NOMO-1 (cell line): ENCODE data around the gene ERC2.

Source experiments
- DNase-seq, 2 experiments: peaks; one replicate each; lab custom pipeline; 2025; ENCODE audit not compliant: unreplicated experiment in 2 of 2; lab: John Stamatoyannopoulos, UW

Gene ERC2

DNA sequence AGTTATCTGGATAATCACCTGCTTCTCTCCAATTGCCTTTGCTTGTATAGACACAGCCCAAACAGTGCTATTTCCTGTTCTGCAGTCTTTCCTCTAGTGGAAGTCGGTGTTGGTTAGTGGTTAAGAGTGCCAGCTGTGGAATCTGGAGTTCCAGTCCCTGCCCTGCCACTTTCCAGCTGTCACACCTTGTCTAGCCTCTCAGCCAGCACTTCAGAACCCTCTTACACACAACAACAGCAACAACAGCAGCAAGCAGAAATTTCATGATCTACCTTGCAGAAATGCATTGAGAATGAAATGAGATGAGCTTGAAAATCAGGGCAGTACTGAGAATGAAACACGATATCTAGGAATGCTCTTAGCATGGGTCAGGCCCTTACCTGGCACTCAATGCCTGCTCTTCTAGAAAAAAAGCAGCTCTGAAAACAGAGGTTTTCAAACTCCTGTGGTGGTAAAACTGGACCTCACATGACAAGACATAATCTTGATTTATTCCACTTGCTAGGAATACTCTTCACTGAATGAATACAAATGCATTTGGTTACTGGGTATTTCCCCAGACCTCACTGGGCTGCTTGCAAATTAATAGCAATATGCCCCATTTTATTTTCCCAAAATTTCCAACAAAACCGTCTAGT is 977.9 kb downstream of the ERC2 start:
- DNase-seq, result no peak

DNA sequence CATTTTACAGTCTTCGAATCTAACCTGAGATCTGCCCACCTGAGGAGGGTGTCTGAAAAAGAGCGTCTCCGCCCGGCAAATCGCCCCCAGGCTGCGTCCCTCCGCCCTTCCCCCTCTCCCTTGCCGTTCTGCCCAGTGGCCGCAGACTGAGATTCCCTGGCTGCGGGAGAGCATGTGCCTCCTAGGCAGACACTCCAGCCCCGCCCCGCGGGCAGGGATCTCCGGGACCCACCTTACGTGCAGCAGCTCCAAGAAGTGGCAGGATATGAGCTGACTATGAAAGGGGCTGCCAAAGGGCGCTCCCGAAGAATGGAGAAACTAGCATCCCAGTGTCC is 978.5 kb downstream of the ERC2 start:
- DNase-seq, result no peak

DNA sequence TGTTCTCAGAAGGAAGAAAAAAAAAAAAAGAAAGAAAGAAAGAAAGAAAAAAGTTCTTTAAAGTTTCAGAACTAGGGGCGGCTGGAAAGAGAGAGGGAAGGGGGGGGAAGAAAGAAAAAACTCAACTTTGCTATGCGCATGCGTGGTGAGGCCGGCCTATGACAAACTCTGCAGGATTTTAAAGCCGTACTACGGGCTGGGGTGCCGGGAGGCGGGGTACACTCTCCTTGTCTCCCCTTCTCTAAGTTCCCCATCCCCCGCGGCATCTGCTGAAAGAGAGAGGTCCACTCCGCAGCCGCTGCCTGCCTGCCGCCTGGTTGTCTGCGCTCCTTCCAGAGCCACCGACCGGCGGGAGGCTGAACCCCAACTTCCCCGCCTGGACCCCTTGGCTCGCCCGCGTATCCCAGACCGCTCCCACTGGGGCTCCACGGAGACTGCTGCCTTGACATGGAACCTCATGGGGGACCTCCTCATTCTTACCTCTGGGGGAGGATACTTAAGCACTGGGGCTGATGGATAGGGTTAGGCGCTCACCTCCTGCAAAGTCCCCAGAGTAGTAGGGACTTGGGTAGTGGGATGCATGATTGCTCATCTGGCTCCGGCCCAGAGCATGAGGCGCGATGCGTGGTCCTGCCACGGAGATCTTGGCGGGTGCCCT is 979.7 kb downstream of the ERC2 start:
- peak in 1 of 2 experiments; percentile 21 for DNase-seq

DNA sequence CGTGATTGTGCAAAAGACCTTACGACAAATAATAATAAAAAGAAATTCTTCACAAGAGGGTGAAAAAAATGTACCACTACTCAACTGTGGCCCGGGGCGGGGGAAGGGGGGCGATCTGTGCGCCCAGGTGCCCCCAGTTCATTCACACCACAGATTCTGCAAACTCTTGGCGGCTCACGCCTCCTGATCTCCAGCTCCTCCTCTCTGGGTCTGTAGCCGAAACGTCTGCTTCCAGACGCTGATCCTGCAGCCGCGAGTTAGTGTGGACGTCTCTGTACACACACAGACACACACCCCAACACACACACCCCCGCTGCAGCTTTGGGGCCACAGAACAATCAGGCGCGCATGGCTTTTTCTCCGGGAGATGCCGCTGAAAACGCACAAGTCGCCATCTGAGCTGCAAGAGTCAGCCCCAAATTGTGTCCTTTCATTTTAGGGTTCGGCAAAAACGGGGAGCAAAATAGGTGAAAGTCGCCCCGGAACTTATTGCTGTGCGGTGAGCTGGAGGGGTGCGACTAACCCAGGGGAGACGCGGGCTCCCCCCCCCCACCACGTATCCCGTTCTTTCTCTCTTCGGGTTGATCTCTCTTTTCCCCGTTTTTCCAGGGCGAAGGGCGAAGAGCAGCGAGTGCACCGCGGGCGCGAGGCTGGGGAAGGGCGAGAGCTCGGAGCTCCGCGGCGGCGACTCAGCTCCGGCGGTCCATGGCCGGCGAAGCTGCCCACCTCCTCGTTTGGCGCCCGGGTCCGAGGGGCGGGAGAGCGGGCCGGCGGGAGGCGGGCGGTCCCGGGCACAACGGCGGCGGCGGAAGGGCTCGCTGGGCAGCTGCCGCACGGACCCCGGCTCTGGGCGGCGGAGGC is 980.7 kb downstream of the ERC2 start:
- DNase-seq, result no peak

DNA sequence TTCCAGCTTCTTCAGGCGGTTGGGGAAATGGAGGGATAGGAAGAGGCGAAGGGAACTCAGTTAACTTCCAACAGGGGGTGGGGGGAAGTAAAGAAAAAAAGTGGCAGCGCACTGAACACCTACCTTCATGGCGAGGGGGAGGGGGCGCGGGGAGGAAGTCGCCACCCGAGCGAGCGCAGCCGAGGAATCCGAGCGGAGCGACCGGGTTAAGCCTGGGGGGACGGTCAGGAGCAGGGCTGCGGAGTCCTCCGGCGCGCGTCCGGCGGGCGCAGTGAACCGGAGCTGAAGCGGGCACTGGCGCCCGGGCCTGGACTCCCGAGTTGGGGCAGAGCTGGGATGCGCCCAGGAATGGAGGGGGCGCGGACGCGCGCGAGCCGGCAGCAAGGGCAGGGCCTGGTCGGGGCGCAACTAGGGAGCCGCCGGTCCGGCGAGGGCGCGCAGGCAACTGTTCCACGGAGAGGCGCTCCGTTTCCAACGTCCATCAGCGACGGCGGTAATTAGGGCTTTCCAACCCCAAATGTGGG is 981.3 kb downstream of the ERC2 start, which contains the start of gene WNT5A:
TSS of gene WNT5A (minus strand) at position 450 of the 524 bp plus-strand sequence. CDS start at position 129, 321 bp downstream.
- no peak for DNase-seq

DNA sequence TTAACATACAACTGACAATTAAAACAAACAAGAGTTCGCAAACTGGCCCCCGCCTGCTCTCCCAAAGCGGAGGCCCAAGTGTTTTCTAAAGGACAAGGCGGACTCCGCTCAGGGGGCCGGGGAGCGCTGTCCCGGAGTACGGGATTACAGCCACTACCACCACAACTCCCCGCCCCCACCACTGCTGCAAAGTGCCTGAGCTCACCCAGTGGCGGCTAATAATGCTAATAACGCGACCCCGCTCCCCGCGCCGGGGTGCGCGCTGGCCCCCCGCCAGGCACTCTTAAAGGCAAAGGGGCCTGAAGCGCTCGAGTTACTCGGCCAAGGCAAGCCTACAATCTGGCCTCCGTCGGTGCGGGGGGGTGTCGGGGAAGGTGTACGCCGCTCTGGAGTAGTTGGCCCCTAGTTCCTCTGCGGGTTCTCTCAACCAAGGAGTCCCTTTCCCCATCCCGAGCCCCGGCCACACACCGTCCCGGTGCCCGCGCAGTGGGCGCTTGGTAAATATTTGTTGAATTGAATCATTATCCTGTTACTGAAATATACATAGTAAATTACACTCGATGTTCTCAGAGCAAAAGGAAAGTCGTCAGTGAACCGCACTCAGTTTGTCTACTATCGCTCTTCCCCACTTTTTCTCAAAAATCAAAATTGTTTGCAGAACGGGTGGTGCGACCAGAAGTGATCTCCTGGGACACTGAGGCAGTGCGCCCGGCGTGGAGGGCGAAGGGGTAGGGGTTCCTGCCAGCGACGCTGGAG is 982.0 kb downstream of the ERC2 start:
- DNase-seq, result peak in 1 of 2 experiments; percentile 9

DNA sequence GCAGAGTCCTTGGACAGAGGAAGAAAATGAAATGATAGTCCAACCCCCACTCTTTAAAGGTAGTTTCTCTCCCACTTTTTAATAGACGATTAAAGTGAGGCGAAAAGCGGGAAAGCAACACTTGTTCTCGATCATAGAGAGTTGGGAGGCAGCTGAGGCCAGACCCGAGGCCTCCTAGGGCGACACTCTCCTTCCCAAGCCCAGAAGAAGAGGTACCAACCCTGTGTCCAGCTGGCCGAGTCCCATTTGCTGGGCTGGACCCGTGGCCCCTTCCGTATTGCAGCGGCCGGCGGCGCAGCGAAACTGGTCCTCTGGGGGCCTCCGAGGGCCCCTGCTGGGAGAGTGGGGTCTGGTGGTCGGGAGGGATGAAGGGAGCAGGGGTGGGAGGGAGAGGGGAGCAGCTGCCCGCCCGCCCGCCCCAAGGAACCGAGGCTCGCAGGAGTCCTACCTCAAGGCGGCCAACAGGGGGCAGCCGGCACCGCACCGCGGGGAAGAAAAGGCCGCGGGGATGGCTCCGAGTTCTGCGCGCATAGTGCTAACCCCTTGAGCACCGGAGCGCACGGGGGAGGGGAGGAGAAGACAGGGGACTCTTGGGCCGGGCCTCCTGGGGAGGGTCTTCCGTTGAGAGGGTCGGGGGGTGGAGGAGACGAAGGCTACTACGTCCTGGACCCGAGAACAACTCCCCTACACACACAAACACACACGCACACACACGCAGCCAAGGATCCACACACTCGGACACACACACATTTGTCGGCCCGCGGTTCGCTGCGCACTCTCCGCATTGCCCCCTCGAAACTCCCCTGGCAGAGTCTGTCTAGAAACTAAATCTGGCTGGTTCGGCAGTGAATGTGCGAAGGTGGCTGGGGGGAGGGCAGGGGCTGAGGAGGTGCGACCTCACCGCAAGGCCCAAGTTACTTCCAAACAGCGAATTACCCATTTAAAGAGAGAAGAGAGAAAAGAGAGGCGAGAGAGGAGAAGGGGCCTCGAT is 983.2 kb downstream of the ERC2 start:
- peak; percentile 50 to 71 for DNase-seq

DNA sequence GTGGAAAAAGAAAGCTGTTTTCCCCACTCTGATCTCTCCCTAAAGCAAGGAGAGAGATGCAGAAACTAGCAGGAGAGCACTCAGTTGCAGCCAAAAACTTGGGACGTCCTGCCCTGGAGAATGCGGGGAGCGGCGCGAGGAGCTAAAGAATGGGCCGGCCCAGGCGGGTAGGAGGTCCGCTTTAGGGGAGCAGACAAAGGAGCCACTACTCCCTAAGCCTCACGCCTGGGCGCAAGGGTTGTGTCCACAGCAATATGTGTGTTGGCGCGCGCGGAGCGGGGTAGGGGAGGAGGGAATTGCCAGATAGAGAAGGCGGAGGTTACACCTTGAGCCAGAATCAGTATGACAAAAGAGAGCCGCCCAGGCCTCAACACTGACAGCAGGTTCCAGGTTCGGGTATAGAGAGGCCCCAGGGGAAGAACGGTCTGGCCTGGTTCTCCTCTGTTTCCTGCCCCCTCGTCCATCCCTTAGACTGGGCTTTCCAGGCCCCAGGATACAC is 984.0 kb downstream of the ERC2 start:
- no peak for DNase-seq

DNA sequence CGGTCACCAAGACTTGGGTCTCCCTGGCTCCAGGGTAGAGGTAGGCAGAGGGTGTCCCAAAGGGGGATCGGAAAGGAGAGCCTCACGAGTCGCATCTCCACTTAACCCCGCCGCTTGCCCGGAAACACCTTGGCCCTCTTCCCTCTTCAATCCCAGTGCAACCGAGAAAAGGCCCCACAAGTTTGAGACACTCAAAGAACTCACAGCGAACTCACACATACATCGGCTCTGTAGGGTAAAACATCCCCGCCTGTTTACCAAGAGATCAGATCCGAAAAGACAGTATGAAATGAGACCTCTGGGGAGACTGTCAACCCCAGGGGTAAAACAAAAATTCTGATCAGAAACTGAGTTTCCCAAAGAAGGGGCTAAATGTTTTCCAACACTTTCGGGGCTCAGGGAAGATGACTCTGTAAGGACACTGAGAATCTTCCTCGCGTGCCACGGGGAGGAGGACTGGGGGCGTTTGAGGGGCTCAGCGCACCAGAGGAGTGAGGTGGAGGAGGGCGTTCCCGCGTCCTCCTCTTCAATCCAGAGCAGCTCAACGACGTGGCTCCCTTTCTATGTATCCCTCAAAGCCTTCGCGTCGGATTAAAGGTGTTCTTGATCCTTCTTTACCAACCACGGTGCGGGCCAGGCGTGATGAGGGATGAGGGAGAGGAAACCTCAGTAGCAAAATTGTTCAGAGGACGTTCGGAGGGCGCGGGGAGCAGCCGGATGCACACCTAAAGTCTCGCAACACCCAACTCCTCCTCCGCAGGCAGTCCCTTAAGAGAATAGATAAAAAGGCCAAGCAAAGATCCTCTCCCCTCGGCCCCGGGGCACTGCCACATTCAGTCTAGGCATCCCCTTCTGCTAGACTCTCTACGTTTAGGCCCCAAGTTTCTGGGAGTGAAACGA is 984.8 kb downstream of the ERC2 start:
- DNase-seq, result no peak

DNA sequence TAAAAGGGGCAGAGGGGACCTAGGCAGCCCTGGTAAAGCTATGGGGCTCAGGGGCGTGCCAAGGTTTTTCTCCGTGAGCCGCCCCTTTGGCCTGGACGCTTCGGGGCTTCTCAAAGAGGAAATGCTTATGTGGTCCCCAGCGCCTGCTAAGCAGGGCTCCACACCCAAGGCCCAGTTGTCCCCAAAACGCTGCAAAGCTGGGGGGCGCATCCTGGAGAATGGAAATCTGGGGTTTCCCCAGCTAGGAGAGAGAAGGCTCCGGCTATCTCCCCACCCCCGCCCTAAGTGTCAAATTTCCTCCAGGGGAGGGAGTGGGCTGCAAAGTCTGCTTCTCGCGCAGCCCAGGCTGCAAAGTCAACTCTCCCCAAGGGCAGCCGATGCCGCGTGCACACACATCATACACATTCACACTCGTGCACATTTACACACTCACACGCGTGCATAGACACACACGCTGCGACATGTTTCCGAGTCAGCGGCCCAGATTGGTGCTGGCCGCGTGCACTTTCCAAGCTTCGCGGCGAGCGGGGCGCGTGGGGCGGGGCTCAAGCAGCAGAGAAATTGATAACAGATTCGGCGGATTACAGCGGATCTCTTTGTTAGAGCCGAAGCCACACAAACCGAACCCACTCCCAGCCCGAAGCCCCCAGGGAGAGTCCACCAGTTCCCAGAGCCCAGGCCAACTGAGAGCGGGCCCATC is 985.6 kb downstream of the ERC2 start:
- no peak for DNase-seq

DNA sequence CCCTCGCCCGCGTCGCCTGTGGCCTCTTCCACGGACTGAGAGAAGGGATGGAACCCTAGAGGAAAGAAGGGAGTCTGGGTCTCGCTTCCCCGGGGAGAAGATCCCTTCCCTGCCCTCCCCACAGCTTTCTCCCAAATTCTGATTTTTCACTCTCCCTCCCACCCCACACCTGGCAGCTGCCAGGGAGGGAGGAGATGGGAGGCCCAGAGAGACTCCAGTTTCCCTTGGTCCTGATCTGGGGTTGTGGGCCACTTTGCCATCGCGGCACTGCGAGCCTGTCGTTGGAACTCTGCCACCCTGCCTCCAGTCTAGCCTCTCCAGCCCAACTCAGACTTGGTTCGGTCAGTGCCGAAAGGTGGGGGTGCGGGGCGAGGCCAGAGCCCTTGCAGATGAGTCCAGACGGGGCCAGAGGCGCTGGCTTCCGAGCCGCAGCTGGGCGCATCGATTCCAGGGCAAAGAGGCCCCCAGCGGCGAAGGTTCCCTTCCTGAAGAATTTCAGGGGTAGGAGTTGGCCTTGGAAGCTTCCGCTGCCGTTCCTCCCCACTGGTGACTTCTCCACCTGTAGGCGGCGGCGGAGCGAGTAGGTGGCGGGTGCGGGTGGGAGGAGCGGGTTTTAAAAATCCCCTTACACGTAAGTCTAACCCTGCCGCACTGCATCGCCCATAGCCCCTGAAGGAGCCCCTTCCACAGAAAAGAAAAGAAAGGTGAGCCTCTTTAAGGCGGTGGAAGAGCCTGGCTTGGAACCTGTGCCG is 986.3 kb downstream of the ERC2 start:
- DNase-seq, result no peak

DNA sequence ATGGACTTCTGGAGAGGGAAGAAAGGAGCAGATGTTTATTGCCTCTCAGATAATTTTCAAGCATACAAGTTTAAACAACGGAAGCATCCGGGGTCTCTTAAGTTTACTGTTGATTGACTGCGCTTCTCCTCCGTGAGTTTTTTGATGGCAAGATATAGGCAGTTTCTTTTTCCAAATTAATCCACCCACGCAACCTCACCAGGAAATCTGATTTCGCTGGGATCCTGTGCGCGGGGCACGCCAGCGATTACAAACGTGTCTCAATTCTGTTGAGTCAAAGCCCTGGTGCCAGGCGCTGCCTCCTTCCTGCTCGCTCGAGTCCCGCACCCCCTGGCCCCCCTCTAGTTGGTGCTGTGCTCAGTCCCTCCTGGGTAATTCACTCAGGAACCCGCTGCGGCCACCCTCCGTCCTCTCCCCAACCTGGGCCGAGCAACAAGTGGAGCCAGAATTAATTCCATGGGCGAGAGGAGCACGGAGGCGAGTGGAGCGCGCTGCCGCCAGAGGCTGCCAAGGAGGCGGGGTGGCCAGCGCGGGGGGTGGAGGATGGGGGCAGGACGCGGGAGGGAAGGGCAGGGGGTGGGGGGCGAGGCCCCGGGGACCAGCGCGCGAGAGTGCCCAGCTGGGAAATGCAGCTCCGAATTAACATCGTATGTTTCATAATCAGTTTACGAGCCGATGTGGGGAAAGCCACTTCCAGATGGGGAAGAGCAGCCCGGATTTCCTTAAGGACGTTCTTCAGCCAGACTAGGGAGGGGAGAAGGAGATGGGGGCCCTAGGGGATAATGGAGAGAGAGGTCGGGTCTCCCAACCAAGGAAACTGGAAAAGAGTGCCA is 987.1 kb downstream of the ERC2 start:
- DNase-seq, result no peak

DNA sequence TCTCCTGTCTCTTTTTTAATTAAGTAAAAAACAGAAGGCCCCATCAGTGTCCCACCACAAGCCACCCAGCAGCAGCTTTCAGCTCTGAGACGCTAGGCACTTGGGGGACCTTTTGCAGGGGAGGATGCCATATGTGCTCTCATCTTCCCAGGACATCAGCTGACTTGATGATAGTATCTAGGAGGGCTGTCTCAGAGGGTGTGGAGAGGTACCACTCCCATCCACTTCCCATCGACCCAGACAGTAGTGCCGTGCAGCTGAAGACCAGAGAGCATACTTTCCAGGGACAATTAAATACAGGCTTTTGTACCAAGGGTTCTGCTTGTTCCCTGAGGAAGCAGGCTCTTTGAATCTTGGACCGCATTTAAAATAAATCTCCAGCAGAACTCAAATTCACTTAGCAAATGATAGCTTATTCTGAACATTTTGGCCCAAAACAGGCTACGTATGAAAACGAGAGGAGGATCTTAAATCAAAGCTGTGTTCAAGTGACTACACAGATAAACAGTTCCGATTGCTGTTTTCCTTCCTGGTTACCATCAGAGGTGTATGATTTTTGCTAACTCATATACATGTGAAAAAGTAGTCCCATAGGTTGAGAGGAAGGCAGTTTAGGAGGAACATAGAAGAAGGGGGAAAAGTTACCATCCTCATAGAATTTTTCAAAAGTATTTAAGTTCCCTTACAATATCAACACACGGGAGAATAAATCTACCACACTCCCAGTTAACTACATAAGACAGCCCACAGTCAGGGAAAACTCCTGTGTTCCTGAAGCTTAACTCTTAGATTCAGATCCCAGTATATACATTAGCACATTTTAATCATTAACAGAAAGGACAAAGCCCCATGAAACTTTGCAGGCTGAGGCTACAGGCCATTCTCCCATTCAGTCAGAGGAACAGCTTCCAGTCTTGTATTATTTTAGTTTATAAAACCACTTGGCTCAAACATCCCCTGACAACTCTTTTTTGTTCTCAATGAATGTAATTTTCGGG is 990.7 kb downstream of the ERC2 start:
- no peak for DNase-seq

DNA sequence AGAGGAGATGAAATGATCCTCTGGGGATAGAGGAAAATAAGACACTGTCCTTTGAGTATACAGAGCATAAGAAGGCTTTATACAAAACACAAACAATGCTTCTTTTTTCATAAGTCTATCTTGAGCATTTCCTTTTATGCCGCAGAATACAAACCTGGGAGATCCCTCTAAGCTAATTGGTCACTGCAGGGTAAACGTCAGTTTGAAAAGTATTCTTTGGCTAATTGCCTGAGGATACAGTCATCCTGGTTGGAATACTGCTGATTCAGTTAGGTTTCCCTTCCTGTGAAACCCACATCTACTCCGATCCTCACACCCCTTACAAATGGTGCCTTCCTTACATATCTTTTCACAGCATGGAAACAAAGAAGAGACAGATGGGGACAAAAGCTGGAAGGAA is 991.8 kb downstream of the ERC2 start:
- no peak for DNase-seq

DNA sequence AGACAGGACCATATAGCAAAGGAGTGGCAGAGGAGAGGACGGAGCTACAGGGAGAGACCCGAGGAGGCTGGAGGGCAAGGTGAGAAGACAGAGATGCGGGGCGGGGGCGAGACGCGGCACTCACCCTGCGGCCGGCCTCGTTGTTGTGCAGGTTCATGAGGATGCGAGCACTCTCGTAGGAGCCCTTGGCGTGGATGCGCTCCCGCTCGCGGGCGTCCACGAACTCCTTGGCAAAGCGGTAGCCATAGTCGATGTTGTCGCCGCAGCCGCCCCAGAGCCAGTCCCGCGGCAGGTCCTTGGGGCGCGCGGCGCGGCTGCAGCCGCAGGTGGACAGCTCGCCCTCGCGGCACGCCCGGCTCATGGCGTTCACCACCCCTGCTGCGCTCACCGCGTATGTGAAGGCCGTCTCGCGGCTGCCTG is 994.0 kb downstream of the ERC2 start:
- no peak for DNase-seq
